ENCODE results near the gene ZBTB8OS.

The ZBTB8OS gene

DNA sequence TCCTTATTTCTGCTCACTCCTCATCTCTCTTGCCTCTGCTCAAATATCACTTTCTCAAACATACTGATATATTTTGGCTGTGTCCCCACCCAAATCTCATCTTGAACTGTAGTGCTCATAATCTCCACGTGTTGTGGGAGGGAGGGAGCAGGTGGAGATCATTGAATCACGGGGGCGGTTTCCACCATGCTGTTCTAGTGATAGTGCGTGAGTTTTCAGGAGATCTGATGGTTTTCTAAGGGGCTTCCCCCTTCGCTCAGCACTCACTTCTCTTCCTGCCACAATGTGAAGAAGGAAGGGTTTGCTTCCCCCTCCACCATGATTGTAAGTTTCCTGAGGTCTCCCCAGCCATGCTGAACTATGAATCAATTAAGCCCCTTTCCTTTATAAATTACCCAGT is 26.6 kb downstream of the ZBTB8OS start:
- H3K27ac ChIP-seq (ENCODE audit: low read length) = no peak overlapping the region
- H3K9ac ChIP-seq (ENCODE audit: low read length) = no peak overlapping the region
- no peaks in the 10 kb centered on the region for H3K9me3 ChIP-seq (ENCODE audit: control insufficient read depth, low read depth, low read length)
- H3K4me3 ChIP-seq (ENCODE audit: low read length) = no peak overlapping the region
- peaks cover 16% of the 10 kb centered on the region for H3K36me3 ChIP-seq (ENCODE audit: control insufficient read depth, low read depth, low read length)
- H3K27me3 ChIP-seq (ENCODE audit: control insufficient read depth, insufficient read depth, low read length) = no peaks in the 10 kb centered on the region
- H3K4me1 ChIP-seq (ENCODE audit: control insufficient read depth, low read depth, low read length) = no peaks in the 10 kb centered on the region

DNA sequence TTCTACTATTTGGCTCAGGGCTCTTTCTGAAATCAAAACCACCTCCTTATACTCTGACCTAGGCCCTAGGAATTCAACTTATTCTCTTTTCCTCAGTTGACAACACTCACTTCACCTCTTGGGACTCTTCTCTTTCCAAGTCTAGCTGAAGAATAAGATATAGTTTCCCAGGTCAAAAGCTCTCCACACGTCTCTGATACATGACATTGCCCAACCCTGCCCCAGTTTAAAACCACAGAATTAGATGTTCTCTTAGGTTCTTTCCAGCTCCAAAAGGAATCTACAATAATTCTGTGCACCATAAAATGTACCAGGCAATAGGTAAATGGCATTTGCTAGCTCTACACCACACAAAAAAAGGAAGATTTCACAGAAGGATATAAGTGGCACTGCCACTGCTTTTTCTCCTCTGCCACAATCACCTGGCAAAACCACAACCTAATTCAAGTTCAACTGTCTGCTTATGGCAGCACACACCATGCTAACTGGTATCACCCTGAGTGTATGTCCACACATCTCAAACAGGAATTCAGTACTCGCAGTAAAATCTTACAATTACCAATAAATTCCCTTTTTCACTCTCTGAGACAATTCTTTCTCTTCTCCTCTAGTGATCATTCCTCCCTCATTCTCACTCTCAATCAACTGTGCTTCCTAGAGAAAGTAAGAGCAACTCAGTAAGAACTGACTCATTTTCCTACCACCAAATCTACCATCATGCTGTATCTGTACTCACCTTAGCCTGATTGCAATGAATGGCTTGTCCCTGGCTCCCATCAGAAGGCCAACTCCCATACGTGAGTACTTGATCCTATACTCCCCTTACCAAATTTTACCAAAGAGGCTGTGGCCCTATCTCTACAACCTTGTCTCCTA is 27.3 kb downstream of the ZBTB8OS start:
- Histone ChIP-seq H3K27ac (ENCODE audit: low read length) (no peak overlapping the region), H3K4me1 (ENCODE audit: control insufficient read depth, low read depth, low read length) (no peaks in the 10 kb centered on the region), H3K9ac (ENCODE audit: low read length) (no peak overlapping the region), H3K27me3 (ENCODE audit: control insufficient read depth, insufficient read depth, low read length) (no peaks in the 10 kb centered on the region), H3K9me3 (ENCODE audit: control insufficient read depth, low read depth, low read length) (no peaks in the 10 kb centered on the region), H3K36me3 (ENCODE audit: control insufficient read depth, low read depth, low read length) (peaks cover 16% of the 10 kb centered on the region), H3K4me3 (ENCODE audit: low read length) (no peak overlapping the region)

DNA sequence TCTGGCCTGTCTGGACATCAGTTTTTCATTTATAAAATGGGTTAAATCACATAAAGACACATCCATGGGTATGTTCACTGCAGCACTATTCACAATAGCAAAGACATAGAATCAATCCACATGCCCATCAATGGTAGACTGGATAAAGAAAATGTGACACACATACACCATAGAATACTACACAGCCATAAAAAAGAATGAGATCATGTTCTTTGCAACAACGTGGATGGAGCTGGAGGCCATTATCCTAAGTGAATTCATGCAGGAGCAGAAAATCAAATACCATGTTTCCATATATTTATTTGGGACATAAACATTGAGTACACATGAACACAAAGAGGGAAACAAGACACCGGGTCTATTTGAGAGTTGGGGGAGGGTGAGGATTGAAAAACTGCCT is 28.1 kb downstream of the ZBTB8OS start:
- Histone ChIP-seq H3K36me3 (ENCODE audit: control insufficient read depth, low read depth, low read length) (peaks cover 9% of the 10 kb centered on the region), H3K27ac (ENCODE audit: low read length) (no peak overlapping the region)

DNA sequence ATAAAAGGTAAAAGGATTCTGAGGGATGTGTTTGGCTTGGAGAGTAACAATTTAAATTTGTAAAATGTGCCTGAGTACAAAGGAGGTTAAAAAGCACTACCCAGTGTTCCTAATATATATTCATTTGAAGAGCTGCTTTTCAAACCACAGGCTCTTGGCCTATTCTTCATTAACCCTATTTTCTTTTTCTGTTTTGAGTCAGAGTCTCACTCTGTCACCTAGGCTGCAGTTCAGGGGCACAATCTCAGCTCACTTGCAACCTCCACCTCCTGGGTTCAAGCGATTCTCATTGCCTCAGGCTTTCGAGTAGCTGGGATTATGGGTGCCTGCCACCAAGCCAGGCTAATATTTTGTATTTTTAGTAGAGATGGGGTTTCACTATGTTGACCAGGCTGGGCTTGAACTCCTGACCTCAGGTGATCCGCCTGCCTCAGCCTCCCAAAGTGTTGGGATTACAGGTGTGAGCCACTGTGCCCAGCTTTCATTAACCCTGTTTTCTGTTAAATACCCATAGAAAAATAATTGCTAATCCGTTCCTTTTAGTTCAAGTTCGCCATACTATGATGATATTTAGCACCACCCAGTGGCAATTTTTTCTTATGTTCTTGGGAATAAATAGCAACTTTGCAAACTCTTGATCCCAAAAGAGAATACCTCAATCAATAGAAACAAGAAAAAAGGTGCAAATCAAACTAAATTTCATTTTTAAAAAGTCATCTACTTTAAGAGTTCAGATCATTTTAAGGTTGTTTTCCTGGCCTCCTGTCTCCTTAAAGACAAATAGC is 30.5 kb downstream of the ZBTB8OS start:
- Histone ChIP-seq H3K27me3 (ENCODE audit: control insufficient read depth, insufficient read depth, low read length) (no peaks in the 10 kb centered on the region), H3K36me3 (ENCODE audit: control insufficient read depth, low read depth, low read length) (no peaks in the 10 kb centered on the region), H3K4me3 (ENCODE audit: low read length) (no peak overlapping the region), H3K27ac (ENCODE audit: low read length) (no peak overlapping the region), H3K9me3 (ENCODE audit: control insufficient read depth, low read depth, low read length) (no peaks in the 10 kb centered on the region), H3K4me1 (ENCODE audit: control insufficient read depth, low read depth, low read length) (no peaks in the 10 kb centered on the region), H3K9ac (ENCODE audit: low read length) (no peak overlapping the region)

More for the DNA sequence above, 28.1 kb downstream of the ZBTB8OS start:
- Histone ChIP-seq H3K9me3 (ENCODE audit: control insufficient read depth, low read depth, low read length) (no peaks in the 10 kb centered on the region), H3K4me1 (ENCODE audit: control insufficient read depth, low read depth, low read length) (no peaks in the 10 kb centered on the region), H3K9ac (ENCODE audit: low read length) (no peak overlapping the region), H3K27me3 (ENCODE audit: control insufficient read depth, insufficient read depth, low read length) (no peaks in the 10 kb centered on the region), H3K4me3 (ENCODE audit: low read length) (no peak overlapping the region)

DNA sequence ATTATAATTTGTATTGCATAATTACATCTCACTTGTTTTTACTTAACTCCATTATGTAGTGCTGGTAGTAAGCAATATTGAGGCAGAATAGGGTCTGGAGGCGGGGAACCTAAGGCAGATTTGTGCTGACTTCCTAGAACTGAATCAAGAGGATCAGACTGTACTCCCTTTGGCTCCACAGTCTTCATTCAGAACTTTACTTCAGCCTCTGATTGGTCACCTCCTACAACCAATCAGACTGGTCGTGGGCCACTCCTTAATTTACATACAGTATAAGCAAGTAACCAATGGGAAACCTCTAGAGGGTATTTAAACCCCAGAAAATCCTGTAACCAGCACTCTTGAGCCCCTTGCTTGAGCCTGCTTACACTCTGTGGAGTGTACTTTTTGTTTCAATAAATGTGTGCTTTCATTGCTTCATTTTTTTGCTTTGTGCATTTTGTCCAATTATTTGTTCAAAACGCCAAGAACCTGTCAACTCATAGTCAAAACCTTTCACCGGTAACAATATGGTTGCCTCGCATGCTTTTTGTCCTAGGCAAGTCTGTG is 31.6 kb downstream of the ZBTB8OS start:
- no peak overlapping the region for H3K9ac ChIP-seq (ENCODE audit: low read length)
- no peaks in the 10 kb centered on the region for H3K27me3 ChIP-seq (ENCODE audit: control insufficient read depth, insufficient read depth, low read length)
- H3K36me3 ChIP-seq (ENCODE audit: control insufficient read depth, low read depth, low read length) = no peaks in the 10 kb centered on the region
- H3K4me3 ChIP-seq (ENCODE audit: low read length) = no peak overlapping the region
- no peaks in the 10 kb centered on the region for H3K9me3 ChIP-seq (ENCODE audit: control insufficient read depth, low read depth, low read length)
- no peaks in the 10 kb centered on the region for H3K4me1 ChIP-seq (ENCODE audit: control insufficient read depth, low read depth, low read length)
- no peak overlapping the region for H3K27ac ChIP-seq (ENCODE audit: low read length)

DNA sequence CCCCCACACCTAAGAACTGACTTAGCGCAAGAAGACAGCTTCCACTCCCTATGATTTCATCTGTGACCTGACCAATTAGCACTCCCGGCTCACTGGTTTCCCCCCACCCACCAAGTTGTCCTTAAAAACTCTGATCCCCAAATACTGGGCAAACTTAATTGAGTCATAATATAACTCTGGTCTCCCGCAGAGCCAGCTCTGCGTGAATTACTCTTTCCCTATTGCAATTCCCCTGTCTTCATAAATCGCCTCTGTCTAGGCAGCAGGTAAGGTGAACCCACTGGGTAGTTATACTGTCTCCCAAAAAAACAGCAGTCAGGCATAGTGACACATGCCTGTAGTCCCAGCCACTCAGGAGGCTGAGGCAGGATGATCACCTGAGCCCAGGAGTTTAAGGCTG is 36.9 kb downstream of the ZBTB8OS start:
- Histone ChIP-seq H3K27me3 (ENCODE audit: control insufficient read depth, insufficient read depth, low read length) (no peaks in the 10 kb centered on the region), H3K27ac (ENCODE audit: low read length) (no peak overlapping the region), H3K36me3 (ENCODE audit: control insufficient read depth, low read depth, low read length) (no peaks in the 10 kb centered on the region), H3K9me3 (ENCODE audit: control insufficient read depth, low read depth, low read length) (no peaks in the 10 kb centered on the region), H3K9ac (ENCODE audit: low read length) (no peak overlapping the region), H3K4me3 (ENCODE audit: low read length) (no peak overlapping the region), H3K4me1 (ENCODE audit: control insufficient read depth, low read depth, low read length) (no peaks in the 10 kb centered on the region)

DNA sequence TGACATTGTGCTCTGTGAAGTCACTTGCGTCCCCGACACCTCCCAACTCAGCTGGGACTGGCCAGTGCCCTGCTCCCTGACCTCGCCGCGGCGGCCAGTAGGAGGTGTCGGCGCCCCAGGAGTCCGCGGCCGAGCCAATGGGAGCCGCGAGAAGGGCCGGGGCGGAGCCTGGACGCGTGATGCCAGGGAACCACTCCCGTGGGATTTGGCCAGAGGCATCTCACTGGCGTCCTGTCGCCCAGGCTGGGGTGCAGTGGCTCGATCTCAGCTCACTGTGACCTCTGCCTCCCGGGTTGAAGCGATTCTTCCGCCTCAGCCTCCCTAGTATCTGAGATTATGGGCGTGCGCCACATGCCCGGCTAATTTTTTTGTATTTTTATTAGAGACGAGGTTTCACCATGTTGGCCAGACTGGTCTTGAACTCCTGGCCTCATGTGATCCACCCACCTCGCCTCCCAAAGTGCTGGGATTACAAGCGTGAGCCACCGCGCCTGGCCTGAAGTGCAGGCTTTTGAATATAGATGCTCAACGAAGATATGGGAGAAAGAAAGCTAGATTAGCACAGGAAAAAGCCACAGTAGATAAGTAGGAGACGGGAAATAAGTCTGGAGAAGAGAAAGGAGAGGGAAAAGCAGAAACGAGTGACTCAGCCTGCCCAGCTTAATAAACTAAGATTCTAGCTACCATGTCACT is 38.0 kb downstream of the ZBTB8OS start:
- Histone ChIP-seq H3K27ac (ENCODE audit: low read length) (no peak overlapping the region), H3K27me3 (ENCODE audit: control insufficient read depth, insufficient read depth, low read length) (no peaks in the 10 kb centered on the region), H3K9me3 (ENCODE audit: control insufficient read depth, low read depth, low read length) (no peaks in the 10 kb centered on the region), H3K9ac (ENCODE audit: low read length) (peak overlapping the region; percentile 48), H3K4me1 (ENCODE audit: control insufficient read depth, low read depth, low read length) (no peaks in the 10 kb centered on the region), H3K36me3 (ENCODE audit: control insufficient read depth, low read depth, low read length) (no peaks in the 10 kb centered on the region), H3K4me3 (ENCODE audit: low read length) (peak overlapping the region; percentile 76)

DNA sequence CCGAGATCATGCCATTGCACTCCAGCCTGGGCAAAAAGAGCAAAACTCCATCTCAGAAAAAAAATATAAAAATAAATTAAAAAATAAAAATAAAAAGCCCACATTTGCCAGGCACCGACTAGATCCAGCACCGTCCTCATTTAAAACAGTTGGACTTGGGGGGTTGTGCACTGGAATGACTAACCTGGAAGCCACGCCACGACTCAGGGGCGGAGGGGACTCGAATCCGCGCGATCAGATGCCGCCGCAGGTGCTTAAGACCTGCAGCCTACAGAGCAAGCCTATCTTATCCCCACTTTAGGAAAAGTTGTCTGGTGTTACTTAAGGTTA is 38.5 kb downstream of the ZBTB8OS start:
- no peaks in the 10 kb centered on the region for H3K36me3 ChIP-seq (ENCODE audit: control insufficient read depth, low read depth, low read length)
- H3K9ac ChIP-seq (ENCODE audit: low read length) = peak overlapping the region; percentile 48
- no peak overlapping the region for H3K27ac ChIP-seq (ENCODE audit: low read length)
- peak overlapping the region; percentile 76 for H3K4me3 ChIP-seq (ENCODE audit: low read length)
- no peaks in the 10 kb centered on the region for H3K4me1 ChIP-seq (ENCODE audit: control insufficient read depth, low read depth, low read length)
- no peaks in the 10 kb centered on the region for H3K9me3 ChIP-seq (ENCODE audit: control insufficient read depth, low read depth, low read length)
- H3K27me3 ChIP-seq (ENCODE audit: control insufficient read depth, insufficient read depth, low read length) = no peaks in the 10 kb centered on the region

DNA sequence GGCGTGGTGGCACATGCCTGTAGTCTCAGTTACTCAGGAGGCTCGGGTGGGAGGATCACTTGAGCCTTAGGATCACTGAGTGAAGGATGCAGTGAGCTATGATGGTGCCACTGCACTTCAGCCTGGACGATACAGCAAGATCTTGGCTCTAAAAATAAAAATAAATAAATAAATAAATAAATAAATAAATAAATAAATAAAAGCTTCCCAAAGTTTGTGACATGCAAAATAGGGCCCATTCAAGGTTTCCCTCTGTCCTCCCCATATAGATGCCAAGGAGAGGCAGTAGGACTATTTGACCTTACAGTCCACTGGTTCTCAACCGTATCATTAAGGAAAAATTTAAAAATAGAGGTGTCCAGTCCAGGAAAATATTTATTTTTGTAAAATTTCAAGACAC is 41.2 kb downstream of the ZBTB8OS start:
- H3K36me3 ChIP-seq (ENCODE audit: control insufficient read depth, low read depth, low read length) = no peaks in the 10 kb centered on the region
- H3K4me3 ChIP-seq (ENCODE audit: low read length) = no peak overlapping the region
- H3K27ac ChIP-seq (ENCODE audit: low read length) = no peak overlapping the region
- no peak overlapping the region for H3K9ac ChIP-seq (ENCODE audit: low read length)
- no peaks in the 10 kb centered on the region for H3K4me1 ChIP-seq (ENCODE audit: control insufficient read depth, low read depth, low read length)
- H3K9me3 ChIP-seq (ENCODE audit: control insufficient read depth, low read depth, low read length) = no peaks in the 10 kb centered on the region
- no peaks in the 10 kb centered on the region for H3K27me3 ChIP-seq (ENCODE audit: control insufficient read depth, insufficient read depth, low read length)

DNA sequence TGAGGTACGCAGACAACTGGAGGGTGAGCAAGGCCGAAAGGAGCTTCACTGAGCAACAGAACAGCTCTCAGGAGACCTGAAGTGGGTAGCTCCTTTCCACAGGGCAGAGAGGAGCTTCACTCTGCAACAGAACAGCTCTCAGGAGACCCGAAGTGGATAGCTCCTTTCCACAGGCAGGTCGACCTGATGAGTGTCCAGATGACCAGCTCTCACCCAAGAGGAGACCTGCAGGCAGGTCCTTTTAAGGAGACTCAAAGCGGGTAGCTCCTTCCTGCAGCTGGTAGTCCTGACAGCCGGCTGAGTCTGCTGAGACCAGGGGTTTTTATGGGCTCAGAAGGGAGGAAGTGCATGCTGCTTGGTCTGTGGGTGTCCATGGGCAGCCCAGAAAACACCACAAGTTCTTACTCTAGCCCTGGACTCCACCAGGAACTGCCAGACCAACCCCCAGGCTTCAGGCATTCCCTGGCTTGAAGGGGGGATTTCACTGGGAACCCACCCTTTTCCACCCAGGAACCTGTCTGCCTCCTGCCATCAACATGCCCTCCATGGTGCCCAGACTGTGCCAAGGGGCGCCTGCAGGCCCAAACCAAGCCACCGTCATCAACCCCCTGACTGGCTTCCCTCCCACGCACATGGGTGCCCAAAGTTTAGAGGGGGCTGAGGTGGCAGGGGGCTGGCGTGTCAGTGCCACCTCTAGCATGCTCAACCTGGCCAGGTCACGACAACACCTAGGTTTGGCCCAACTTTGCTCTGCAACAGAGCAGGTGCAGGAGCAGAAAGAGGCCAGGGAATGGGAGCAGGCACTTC is 43.6 kb downstream of the ZBTB8OS start:
- no peaks in the 10 kb centered on the region for H3K27me3 ChIP-seq (ENCODE audit: control insufficient read depth, insufficient read depth, low read length)
- no peak overlapping the region for H3K27ac ChIP-seq (ENCODE audit: low read length)
- H3K4me3 ChIP-seq (ENCODE audit: low read length) = no peak overlapping the region
- no peaks in the 10 kb centered on the region for H3K36me3 ChIP-seq (ENCODE audit: control insufficient read depth, low read depth, low read length)
- no peak overlapping the region for H3K9ac ChIP-seq (ENCODE audit: low read length)
- H3K9me3 ChIP-seq (ENCODE audit: control insufficient read depth, low read depth, low read length) = no peaks in the 10 kb centered on the region
- H3K4me1 ChIP-seq (ENCODE audit: control insufficient read depth, low read depth, low read length) = no peaks in the 10 kb centered on the region

Measured in iPS-18a (cell line).